HG02588 (cell line): ENCODE data around the gene ZSCAN10.
"Not testable (repeated sequence)": the region's sequence is repeated elsewhere in the genome, so short reads cannot be mapped to it uniquely, and the experiment has no call there.

Experiments
- ATAC-seq: cut with Tn5 transposase; IDR thresholded peaks from one replicate; pipeline ENCODE4 v1.9.1; 2021; ENCODE audit warnings: mild to moderate bottlenecking, moderate library complexity; ENCODE audit not compliant: unreplicated experiment

Gene ZSCAN10

DNA sequence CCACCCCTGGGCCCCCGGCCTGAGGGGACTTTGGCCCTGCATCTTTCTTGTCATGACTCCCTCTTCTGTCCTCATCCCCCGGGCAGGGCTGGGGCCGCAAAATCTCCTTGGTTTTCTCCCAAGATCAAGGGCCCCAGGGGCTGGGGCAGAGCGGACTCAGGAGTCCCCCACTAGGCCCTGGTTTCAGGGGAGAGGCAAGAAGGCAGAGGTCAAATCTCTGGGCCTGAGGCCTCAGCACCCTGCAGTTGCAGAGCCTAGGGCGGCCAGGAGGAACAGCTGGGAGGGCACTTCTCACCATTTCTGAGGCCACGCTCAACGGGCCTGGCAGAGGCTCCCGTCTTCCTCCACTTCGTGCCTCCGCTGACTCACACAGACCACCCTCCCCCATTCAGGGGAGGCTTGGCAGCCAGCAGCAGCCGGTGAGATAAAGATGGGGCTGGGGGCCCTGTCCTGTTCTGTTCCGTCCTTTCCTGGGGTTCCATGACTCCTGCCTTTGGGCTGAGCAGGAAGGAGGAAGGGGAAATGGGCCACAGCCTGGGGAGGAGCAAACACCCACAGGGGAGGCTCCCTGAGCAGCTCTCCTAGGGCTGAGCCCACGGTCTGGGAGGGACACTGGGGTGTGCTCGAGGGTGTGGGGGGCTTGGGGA is 12.4 kb downstream of the ZSCAN10 start:
- no peak for ATAC-seq

DNA sequence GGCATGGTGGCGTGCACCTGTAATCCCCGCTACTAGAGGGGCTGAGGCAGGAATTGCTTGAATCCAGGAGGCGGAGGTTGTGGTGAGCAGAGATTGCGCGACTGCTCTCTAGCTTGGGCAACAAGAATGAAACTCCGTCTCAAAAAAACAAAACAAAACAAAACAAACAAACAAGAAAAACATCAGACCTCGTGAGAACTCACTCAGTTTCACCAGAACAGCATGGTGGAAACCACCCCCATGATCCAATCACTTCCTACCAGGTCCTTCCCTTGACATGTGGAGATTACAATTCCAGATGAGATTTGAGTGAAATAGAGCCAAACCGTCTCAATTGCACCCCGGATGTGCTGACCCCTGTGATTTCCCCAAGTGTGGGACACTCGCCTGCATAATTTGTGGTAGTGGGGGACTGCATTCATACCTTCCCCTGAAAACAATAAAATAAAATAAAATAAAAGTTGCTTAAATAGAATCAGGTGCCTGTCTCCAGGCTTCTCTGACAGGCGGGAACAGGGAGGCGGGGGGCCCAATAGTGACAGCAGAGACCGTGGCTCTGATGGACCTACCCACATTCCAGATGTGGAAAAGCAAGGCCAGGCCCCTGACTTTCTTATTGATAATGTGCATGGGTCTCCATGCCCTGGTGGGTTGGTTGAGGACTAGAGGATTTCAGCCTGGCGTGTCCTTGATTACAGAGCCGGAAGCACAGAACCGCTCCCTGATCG is 13.1 kb downstream of the ZSCAN10 start:
- no peak for ATAC-seq

DNA sequence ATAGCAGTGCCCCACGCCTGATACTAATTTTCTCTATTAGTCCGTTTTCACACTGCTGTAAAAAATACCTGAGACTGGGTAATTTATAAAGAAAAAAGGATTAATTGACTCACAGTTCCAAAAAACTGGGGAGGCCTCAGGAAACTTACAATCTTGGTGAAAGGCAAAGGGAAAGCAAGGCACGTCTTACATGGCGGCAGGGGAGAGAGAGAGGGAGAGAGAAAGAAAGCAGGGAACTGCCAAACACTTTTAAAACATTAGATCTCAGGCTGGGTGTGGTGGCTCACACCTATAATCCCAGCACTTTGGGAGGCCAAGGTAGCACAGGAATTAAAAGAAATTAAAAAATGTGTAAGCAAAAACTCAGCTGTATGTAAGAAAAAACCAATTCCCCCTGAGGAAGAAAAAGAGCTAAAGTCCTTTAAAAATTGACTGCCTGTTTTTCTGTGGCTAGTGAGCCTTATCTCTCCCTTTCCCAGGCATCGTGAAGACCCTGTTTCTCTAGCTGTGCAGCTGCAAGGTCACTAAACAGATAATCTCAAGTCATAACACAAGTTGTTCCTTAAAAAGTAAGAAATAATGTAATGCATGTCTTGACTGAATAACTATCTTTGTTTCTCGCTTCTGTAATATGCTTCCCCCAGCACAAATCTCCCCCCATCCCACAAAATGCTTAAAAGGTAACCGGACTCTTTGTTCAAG is 14.0 kb downstream of the ZSCAN10 start:
- no peak for ATAC-seq

DNA sequence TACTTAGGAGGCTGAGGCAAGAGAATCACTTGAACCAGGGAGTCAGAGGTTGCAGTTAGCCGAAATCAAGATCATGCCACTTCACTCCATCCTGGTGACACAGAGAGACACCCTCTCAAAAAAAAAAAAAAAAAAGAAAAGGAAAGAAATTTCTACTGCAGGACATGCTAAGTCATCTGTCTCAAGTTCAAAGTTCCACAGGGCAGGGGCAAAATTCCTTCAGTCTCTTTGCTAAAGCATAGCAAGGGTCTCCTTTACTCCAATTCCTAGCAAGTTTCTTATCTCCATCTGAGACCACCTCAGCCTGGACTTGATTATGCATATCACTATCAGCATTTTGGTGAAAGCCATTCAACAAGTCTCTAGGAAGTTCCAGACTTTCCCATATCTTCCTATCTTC is 14.6 kb downstream of the ZSCAN10 start:
- ATAC-seq, result no peak

DNA sequence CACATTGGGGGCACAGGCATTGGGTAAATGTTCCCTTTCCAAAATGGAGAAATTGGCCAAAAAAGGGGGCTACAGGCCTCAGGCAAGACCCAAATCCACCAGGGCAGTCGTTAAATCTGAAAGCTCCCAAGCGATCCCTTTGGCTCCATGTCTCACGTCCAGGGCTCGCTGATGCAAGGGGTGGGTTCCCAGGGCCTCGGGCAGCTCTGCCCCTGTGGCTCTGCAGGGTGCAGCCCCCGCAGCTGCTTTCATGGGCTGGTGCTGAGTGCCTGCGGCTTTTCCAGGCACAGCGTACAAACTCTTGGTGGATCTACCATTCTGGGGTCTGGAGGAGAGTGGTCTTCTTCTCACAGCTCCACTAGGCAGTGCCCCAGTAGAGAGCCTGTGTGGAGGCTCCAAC is 15.7 kb downstream of the ZSCAN10 start:
- not testable (repeated sequence) for ATAC-seq

DNA sequence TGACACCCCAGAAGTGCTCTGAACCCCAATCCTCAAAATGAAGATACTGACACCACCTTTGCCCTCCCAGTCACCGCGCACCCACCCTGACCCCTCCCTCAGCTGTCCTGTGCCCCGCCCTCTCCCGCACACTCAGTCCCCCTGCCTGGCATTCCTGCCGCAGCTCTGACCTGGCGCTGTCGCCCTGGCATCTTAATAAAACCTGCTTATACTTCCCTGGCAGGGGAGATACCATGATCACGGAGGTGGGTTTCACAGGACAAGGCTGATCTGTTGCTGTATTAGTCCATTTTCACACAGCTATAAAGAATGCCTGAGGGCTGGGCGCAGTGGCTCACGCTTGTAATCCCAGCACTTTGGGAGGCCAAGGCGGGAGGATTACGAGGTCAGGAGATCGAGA is 17.1 kb downstream of the ZSCAN10 start:
- ATAC-seq, result not testable (repeated sequence)

DNA sequence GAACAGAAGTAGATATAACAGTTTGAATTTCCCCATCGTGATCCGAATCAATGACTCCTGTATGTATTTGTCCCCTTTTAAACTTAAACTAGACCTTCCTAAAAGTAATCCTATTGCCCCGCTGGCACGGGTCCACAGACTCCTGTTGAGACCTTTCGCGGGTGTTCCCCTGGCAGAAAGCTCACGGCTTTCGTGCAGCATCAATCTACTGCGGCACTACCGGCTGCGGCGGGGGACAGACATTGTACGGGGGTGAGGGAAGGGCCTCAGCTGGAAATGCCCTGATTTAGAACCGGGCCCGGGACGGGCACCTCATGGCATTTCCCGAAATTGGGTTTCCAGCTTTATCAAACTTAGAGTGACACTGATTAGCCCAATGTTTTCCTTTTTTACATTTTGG is 19.1 kb downstream of the ZSCAN10 start:
- ATAC-seq, result no peak

DNA sequence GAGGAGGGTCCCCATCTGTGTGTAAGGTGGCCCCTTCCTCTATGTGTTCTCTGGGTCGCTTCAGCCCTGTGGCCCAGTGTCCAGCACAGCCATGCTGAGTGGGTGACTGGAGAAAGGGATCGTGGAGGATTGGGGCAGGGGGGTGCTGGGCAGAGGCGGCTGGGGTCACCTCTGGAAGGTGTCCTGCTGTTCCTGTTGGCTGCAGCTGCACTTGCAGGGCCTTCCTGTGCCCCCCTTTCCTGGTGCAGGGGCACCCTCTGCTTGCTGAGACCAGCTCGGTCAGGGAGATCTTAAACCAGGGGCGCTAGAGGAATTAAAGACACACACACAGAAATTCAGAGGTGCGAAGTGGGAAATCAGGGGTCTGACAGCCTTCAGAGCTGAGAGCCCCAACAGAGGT is 22.5 kb downstream of the ZSCAN10 start:
- no peak for ATAC-seq

DNA sequence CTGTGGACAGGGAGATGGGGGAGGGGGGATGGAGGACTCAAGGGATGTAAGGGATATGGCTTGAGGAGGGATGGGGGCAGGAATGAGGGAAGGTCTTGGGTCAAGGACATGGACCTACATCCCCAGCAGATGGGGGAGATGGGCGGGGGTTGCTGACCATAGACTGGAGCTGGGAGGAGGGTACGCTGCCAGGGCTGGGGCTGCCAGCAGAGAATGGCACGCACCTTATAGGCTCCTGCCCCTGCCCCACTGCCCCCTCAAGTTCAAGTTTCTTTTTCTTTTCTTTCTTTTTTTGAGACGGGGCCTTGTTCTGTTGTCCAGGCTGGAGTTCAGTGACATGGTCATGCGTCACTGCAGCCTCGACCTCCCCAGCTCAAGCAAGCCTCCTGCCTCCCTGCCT is 23.1 kb downstream of the ZSCAN10 start:
- not testable (repeated sequence) for ATAC-seq

DNA sequence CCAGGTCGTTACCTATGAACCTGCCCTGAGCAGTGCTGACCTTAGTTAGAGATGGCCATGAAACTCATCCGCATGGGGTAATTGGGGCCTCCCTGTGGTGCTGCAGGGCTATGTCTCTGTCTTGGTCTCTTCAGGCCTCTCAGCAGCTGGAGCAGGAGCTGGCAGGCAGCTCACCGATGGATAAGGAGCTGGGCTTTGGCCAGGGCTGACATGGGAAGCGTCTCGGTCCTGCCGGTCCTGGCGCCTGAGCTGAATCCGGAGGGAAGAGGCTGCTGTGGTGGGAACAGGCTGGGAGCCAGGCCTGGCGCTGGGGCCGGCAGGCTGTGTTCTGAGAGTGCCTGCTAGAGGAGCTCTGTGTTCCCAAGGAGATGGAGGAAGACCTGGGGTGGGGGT is 23.6 kb downstream of the ZSCAN10 start:
- ATAC-seq, result no peak

DNA sequence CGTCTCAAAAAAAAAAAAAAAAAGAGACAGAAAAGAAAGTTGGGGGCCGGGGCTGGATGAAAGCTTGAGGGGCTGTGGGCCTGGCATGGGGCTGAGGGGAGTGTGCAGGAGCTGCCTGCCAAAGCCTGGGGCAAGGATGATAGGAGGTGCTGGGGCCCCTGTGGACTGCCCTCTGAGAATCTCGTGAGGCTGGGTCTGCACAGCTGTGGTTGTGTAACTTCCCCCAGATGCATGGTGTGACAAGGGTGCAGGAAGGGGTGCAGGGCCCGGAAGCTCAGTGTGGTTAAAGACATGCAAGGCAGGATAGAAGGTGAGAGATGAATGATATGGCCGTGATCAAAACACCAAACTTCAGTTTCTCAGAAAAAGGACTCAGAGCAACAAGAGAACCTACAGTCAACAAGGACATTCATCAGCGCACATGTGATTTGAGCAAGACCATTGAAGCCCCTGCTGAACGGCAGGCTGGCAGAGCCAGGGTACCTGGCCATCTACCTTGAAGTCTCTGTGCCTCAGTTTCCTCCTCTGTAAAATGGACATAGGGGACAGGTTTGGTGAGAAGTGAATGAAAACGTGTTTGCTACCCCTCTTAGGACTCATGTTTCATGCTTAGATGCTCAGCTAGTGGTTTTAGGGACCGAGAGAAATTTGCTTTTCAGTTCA is 24.1 kb downstream of the ZSCAN10 start:
- peak; percentile 74 for ATAC-seq

DNA sequence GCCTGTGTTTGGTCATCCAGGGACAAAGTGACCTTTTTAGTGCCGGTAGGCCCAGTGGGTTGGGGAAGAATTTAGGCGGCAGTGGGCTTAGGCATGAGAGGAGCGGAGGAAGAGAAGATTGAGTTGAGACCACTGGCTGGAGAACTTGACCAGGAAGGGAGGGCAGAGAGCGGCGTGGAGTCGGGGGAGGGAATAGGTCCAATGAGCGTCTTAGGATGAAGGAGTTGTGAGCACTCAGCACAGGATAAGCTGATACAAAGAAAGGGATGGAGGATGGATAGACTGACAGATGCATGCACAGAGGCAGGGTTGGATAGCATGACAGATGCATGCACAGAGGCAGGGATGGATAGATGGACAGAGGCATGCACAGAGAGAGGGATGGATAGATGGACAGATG is 25.6 kb downstream of the ZSCAN10 start:
- no peak for ATAC-seq

DNA sequence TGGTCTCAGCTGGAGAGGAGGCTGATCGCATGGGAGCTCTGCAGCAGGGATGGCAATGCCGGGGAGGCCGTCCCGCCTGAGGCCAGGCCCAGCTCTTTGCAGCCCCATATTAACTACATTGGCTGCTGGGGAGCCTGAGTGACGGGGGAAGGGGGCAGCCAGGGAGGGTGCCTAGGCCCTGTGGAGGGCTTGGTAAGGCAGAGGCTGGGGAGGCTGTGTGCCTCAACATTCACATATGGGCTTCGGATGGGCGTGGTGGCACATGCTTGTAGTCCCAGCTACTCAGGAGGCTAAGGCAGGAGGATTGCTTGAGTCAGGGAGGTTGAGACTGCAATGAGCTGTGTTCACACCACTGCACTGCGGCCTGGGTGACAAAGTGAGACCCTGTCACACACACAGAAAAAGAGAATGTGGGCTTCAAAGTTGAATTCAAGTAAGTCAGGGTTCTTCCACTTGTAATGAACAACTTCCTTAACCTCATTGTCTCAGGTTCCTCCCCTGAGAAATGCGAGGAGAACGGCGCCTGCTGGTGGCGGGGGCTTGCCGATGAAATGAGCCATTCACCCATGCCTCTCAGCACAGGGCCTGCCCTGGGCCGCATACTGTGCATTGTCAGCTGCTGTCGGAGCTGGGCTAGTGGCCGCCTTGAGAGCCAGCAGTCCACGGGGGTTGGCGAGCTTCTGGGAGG is 26.4 kb downstream of the ZSCAN10 start:
- not testable (repeated sequence) for ATAC-seq

DNA sequence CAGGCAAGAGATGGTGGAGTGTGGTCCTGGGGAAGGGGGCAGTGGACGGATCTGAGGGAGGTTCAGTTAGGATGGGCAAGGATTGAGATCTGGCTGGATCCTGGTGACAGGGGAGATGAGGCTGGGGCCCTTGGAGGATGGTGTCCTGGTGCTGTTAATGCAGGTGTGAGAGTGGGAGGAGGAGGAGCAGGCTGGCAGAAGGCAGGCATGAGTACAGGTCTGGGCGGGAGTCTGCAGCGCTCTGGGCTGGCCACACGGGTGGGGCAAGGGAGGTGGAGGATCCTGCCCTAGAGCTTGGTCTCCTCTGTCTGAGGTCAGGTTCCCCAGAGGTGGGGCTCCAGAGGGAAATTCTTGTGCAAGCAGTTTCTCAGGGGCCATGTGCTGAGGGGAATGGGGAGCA is 26.9 kb downstream of the ZSCAN10 start:
- not testable (repeated sequence) for ATAC-seq

DNA sequence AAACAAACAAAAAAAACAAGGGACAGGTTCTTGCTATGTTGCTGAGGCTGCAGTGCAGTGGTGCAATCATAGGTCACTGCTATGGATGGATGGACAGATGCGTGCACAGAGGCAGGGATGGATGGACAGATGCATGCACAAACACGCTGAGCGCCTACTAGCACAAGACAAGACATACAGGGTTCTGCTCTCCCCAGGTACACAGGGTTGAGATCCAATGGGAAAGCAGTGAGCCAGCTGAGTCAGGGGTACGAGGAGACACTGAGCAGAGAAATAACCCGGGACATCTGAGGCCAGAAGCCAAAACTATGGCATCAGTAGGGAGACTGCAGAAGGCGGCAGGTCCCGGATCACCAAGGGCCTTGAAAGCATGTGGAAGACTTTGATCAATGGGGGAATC is 27.4 kb downstream of the ZSCAN10 start:
- ATAC-seq, result no peak

DNA sequence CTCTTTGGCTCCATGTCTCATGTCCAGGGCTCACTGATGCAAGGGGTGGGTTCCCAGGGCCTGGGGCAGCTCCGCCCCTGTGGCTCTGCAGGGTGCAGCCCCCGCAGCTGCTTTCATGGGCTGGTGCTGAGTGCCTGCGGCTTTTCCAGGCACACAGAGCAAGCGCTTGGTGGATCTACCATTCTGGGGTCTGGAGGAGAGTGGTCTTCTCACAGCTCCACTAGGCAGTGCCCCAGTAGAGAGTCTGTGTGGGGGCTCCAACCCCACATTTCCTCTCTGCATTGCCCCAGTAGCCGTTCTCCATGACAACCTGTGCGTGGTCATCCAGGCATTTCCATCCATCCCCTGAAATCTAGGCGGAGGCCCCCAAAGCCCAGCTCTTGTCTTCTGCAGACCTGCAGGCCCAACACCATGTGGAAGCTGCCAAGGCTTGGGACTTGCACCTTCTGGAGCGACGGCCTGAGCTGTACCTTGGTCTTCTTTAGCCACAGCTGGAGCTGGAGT is 28.4 kb downstream of the ZSCAN10 start:
- ATAC-seq, result no peak

DNA sequence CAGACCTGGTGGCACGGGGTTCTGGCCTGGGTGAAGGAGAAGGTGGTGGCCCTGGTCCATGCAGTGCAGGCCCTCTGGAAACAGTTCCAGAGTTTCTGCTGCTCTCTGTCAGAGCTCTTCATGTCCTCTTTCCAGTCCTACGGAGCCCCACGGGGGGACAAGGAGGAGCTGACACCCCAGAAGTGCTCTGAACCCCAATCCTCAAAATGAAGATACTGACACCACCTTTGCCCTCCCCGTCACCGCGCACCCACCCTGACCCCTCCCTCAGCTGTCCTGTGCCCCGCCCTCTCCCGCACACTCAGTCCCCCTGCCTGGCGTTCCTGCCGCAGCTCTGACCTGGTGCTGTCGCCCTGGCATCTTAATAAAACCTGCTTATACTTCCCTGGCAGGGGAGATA is 29.9 kb downstream of the ZSCAN10 start:
- not testable (repeated sequence) for ATAC-seq

DNA sequence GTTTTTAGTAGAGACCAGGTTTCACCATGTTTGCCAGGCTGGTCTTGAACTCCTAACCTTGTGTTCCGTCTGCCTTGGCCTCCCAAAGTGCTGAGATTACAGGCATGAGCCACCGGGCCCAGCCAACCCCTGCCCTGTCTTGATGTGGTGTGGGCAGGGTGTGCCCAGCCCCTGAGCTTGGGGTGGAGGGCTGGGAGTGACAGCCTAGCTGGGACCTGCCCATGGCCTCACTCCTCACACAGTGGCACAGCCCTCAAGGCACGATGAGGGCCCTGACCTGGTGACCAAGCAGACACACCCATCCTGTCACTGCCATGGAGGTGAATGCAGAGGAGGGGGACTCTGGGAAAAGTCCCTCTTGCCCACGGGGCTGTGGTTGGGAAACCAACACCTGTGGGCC is 30.6 kb downstream of the ZSCAN10 start:
- no peak for ATAC-seq

DNA sequence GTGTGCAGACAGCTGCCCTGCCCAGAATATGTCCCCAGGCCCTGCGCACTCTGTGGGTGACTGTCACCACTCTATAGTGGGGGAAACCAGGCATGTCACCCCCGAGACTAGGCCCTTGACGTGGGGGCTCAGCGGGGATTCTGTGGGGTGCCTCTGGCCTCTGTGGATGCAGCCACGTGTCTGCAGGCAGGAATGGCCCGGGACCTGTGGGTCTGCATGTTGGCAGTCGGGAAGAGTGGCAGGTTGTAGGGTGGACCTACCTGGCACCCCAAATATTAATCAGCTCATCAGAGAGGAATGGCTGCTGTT is 32.7 kb downstream of the ZSCAN10 start:
- ATAC-seq, result no peak

DNA sequence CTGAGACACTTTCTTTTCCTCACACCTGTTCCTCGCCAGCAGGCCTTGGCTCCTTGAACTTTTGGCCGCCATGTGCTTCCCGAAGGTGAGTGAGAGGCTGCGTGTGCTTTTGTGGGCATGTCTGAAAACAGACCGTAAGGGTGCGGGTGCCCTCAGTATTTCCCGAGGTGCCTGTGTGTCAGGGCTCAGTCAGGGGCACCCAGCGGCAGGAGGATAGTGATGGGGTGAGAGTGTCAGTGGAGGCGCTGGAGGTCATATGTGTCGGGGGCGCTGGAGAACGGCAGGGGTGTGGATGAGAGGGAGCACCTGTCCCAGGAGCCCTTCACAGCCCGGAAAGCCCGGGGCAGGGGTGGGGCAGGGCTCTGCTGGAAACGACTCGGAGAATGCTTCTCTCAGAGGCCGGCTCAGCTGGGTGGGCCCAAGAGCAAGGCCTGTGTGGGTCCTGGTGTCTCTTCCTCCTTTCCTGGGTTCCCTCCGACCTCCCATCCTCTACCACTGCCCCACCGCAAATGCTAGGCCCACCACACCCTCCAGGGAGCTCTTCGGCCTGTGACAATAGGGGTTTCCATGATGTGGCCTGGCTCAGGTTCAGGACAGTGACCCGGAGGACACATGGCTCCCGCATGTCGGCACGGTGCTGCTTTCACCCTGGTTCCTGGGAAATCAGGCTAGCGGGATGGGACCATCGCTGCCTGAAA is 33.2 kb downstream of the ZSCAN10 start:
- no peak for ATAC-seq
